Erythroblast (primary cell): Measurements from ENCODE around the gene TNFRSF21.

ENCODE experiments used
- GATA1 ChIP-seq: IDR thresholded peaks from 2 replicates; pipeline ENCODE4 v1.6.1; 2011; ENCODE audit warnings: low read depth, mild to moderate bottlenecking, control low read depth, low read length, moderate library complexity
- POLR2A ChIP-seq: IDR thresholded peaks from 2 replicates; pipeline ENCODE4 v1.6.1; 2011; ENCODE audit warnings: mild to moderate bottlenecking, low read length

DNA sequence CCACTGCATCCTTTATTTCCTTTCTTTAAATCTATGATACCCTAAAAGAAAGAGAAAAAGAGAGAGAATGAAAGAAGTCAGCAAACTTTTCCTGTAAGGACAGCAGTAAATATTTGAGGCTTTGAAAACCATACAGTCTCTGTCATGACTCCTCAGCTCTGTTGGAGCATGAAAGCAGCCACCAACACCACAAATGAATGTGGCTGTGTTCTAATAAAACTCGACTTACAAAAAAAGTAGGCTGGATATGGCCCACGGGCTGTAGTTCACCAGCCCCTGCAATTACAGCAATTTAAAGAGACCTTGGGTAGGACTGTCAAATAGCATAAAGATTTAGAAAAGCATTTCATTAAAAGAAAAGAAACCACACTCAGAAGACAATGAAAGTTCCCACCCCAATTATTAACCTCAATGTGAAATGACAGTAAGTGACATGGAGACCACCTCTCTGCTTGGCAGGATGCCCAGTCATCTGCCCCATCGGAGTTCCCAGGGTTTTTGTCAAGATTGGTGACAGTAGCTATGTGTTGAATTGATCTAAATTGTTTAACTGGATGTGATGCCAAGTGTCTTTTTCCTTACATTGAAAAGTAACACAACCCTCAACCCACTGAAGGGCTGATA is 50.9 kb downstream of the TNFRSF21 start:
- no peak for TF ChIP-seq POLR2A
- no peak for TF ChIP-seq GATA1
